Activated B cell treated with CpG ODN at 0.5 μM for 24 hours (primary cell): ENCODE results near the gene BBIP1. TPM values are rescaled to one million over a fixed set of nuclear protein-coding genes. Genes with fewer than 3 reads are reported as not detected.

Source experiments
- ATAC-seq: fragments of 200-7000 bp; cut with Tn5 transposase; one replicate; pipeline ENCODE4 v1.10.0; 2021; ENCODE audit warnings: low read depth, mild to moderate bottlenecking, moderate library complexity
- CTCF ChIA-PET: fragments of 350-600 bp; sonication (Branson Sonifier 250); formaldehyde crosslinking; loops from one replicate; lab custom pipeline; 2021; ENCODE audit warnings: antibody characterized with exemption; lab: Charles Lee
- POLR2A ChIA-PET: fragments of 350-600 bp; sonication (Branson Sonifier 250); formaldehyde crosslinking; loops from one replicate; lab custom pipeline; 2021; ENCODE audit warnings: antibody characterized with exemption; lab: Charles Lee
- DNase-seq: peaks from one replicate; pipeline ENCODE4 v3.0.0; 2022
- H3K27ac Mint-ChIP-seq: one replicate; pipeline ENCODE4 v1.8.0; 2020; ENCODE audit warnings: mixed read lengths
- H3K27me3 Mint-ChIP-seq: one replicate; pipeline ENCODE4 v1.8.0; 2021; ENCODE audit warnings: mixed read lengths
- H3K36me3 Mint-ChIP-seq: one replicate; pipeline ENCODE4 v1.8.0; 2021; ENCODE audit warnings: low read depth, mixed read lengths
- H3K4me1 Mint-ChIP-seq: one replicate; pipeline ENCODE4 v1.8.0; 2021; ENCODE audit warnings: mixed read lengths
- H3K4me3 Mint-ChIP-seq: one replicate; pipeline ENCODE4 v1.8.0; 2020; ENCODE audit warnings: mild to moderate bottlenecking, mixed read lengths
- H3K9me3 Mint-ChIP-seq: one replicate; pipeline ENCODE4 v1.8.0; 2020; ENCODE audit warnings: mixed read lengths
- intact Hi-C: fragments of 100-400 bp; cut with micrococcal nuclease; formaldehyde crosslinking; loops from one replicate; pipeline ENCODE4 v1.15.1; 2024
- total RNA-seq: library from RNA; stranded (reverse); gene quantifications from 2 replicates; pipeline ENCODE4 v1.2.3, GENCODE V29; 2022
- TF ChIP-seq, protein P1 (sequence below): fragments of 200-600 bp; IDR thresholded peaks from one replicate; pipeline ENCODE4 v1.8.0; 2022; ENCODE audit warnings: antibody characterized with exemption, mild to moderate bottlenecking

Gene BBIP1
- total RNA-seq, 1 donor from 2014 or later = 29.0 TPM

DNA sequence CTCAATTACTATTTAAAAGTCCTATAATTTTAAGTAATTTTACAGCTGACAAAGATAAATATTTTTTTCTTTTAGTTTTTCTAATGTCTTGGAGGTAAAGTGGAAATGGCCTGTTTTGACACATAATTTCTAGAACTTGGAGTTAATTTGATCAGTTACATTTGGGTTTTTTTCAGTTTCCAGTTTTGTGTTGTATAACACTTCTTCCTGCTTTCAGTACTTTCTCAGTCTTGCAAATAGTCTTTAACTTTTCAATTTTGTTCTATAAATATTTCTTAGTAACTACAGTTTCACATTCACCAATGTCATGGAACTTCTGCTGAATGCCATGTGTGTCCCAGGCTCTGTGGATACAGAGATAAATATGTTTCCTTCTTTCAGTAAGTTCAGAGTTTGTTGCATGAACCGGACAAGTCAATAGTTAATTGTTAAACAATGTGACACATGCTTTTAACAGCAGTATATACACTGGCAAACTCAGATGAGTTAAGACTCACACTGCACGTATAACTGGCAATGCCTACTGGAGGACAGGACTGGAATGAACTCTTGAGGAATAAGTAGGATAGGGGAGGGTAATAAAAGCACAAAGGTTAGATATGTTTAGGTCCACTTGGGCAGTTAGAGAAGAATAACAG is 5.0 kb upstream of the BBIP1 start:
- DNase-seq = no peak
- POLR2A ChIA-PET = interaction anchor here (0.6 kb wide), 1 partner anchor 806 kb away, joined by 10 read pairs; no protein-coding TSS in a partner anchor
- peaks cover 61% of the 10 kb centered on the region for H3K4me1 Mint-ChIP-seq
- ATAC-seq = no peak
- H3K9me3 Mint-ChIP-seq = no peaks in the 10 kb centered on the region
- peak overlapping the region; percentile 9 for H3K27ac Mint-ChIP-seq
- H3K27me3 Mint-ChIP-seq = no peaks in the 10 kb centered on the region
- intact Hi-C loops = loop anchor here (1.0 to 5.0 kb wide), 5 partner anchors 10 to 78 kb away; no protein-coding TSS in a partner anchor
- peak overlapping the region; percentile 24 for H3K4me3 Mint-ChIP-seq
- peaks cover 12% of the 10 kb centered on the region for H3K36me3 Mint-ChIP-seq
- CTCF ChIA-PET = no interaction called here
- TF ChIP-seq, protein P1, sequence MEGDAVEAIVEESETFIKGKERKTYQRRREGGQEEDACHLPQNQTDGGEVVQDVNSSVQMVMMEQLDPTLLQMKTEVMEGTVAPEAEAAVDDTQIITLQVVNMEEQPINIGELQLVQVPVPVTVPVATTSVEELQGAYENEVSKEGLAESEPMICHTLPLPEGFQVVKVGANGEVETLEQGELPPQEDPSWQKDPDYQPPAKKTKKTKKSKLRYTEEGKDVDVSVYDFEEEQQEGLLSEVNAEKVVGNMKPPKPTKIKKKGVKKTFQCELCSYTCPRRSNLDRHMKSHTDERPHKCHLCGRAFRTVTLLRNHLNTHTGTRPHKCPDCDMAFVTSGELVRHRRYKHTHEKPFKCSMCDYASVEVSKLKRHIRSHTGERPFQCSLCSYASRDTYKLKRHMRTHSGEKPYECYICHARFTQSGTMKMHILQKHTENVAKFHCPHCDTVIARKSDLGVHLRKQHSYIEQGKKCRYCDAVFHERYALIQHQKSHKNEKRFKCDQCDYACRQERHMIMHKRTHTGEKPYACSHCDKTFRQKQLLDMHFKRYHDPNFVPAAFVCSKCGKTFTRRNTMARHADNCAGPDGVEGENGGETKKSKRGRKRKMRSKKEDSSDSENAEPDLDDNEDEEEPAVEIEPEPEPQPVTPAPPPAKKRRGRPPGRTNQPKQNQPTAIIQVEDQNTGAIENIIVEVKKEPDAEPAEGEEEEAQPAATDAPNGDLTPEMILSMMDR = no peak

DNA sequence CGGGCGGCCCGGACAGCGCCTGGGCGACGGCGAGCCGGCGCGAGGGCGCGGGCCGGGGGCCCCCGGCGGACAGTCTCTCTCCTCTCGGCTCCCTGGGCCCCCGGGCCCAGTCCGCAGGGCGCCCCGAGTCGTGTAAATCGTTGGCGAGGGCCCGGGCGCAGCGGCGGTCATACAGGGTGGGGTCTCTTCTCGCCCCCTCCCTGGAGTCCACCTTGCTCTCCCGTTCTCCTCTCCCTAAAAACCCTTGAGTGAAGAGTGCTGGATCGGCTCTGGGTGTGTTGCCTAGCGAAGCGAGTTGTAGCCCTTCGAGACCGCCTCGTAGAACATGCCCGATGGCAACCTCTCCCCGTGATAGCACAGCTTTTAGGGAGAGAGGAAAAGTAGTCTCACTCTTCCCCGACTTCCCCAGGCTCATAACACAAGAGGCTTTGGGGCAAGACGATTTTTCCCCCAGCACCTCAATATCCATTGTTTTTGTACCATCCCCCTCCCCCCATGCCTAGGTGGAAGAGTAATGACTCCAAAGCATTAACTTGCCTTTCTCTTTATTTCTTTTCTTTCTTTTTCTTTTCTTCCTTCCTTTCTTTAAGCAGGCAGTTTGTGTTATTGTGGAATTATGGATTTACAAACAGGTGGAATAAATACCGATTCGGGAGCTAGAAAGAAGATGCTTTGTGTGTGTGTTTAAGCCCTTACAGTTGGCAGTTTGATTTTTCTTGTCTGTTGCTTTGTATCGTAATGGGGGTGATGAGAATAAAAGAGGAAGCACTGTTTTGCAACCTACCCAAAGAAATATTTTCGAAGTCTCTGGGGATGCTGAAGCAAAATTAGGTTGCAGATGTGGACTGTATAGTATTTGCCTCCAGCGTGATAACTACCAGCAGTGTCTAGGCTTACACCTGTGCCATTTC is 1.2 kb upstream of the BBIP1 start:
- ATAC-seq = peak; percentile 25
- intact Hi-C loops = loop anchor here (1.0 to 5.0 kb wide), 17 partner anchors 9 to 997 kb away; partner anchors contain the start of genes DUSP5, SMC3 and XPNPEP1
- DNase-seq = no peak
- H3K4me3 Mint-ChIP-seq = peak overlapping the region; percentile 95
- H3K27me3 Mint-ChIP-seq = no peaks in the 10 kb centered on the region
- H3K36me3 Mint-ChIP-seq = peaks cover 29% of the 10 kb centered on the region
- H3K27ac Mint-ChIP-seq = peak overlapping the region; percentile 95
- POLR2A ChIA-PET = interaction anchor here (0.6 to 2.9 kb wide), 8 partner anchors 10 to 78 kb away, joined by 3 to 27 read pairs (median 4); partner anchors contain the start of gene PDCD4
- TF ChIP-seq, protein P1 = no peak
- CTCF ChIA-PET = no interaction called here
- peaks cover 54% of the 10 kb centered on the region for H3K4me1 Mint-ChIP-seq
- no peaks in the 10 kb centered on the region for H3K9me3 Mint-ChIP-seq

DNA sequence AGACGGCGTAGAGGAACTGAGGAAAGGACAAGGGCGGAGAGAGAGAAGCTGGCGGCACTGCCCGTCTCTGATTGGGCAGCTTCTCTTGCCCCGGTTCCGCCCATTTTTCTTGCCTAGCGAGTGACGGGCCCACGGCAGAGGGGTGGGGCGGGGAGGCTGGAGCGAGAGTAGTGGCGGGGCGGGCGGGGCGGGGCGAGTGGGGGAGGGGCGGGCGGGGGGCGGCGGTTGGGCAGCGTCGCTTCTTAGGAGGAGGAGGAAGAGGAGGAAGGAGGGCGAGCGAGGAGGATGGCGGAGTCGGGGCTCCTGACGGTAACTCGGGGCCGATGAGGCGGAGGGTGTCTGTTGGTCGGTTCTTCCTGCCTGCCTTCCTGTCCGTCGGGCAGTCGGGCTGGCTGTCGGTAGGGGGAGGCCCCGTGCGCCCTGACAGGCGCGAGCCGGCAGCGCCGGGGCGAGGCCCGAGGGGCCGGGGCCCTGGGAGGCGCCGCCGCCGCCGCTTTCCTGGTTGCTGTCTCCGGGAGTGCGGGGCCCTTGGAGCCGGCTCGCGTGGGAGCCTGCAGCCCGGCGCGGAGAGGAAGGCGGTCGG is 460 bp upstream of the BBIP1 start, which contains the start of gene SHOC2:
Gene SHOC2, plus strand, starts transcription at position 256 of the 583 bp plus-strand sequence. CDS start 44,755 bp downstream, outside the sequence.
- intact Hi-C loops = loop anchor here (1.0 to 2.0 kb wide), 9 partner anchors 47 to 997 kb away; partner anchors contain the start of genes DUSP5, SMC3 and XPNPEP1
- H3K4me1 Mint-ChIP-seq = peaks cover 56% of the 10 kb centered on the region
- POLR2A ChIA-PET = interaction anchor here (0.6 to 2.9 kb wide), 36 partner anchors 9 to 1528 kb away, joined by 3 to 27 read pairs (median 5); partner anchors contain the start of genes PDCD4, SMNDC1, VTI1A and ZDHHC6

DNA sequence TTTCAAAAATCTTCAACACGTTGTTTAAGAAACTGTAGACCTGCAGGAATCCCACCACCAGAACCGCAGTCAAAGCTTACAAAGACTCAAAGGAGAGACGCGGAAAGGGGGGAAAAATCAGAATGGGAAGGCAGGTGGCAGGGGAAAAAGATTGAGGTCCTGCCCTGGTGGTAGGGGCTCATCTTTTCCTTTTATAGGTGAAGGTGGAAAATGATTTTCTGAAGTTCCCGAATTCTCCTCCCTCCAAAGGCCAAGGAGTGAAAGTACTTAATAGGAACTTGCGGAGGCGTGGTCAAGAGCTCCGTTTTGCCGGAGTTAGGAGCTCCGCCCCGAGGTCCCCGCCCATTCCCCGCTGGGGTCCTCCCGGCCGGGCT is 724 bp downstream of the BBIP1 start:
- H3K4me3 Mint-ChIP-seq = peak overlapping the region; percentile 99
- peaks cover 25% of the 10 kb centered on the region for H3K36me3 Mint-ChIP-seq
- intact Hi-C loops = loop anchor here (1.0 to 2.0 kb wide), 6 partner anchors 115 to 995 kb away; partner anchors contain the start of genes DUSP5, SMC3 and XPNPEP1
- ChIA-PET POLR2A (interaction anchor here (0.6 to 2.9 kb wide), 17 partner anchors 10 to 613 kb away, joined by 3 to 27 read pairs (median 5); partner anchors contain the start of genes PDCD4 and SMNDC1), CTCF (interaction anchor here (0.6 to 1.5 kb wide), 3 partner anchors 27 to 793 kb away, joined by 3 to 5 read pairs (median 3); no protein-coding TSS in a partner anchor)
- no peak for DNase-seq
- ATAC-seq = no peak
- H3K4me1 Mint-ChIP-seq = peaks cover 45% of the 10 kb centered on the region
- TF ChIP-seq, protein P1 = no peak
- H3K27me3 Mint-ChIP-seq = no peaks in the 10 kb centered on the region
- no peaks in the 10 kb centered on the region for H3K9me3 Mint-ChIP-seq
- peak overlapping the region; percentile 99 for H3K27ac Mint-ChIP-seq

More for the DNA sequence above, 460 bp upstream of the BBIP1 start, which contains the start of gene SHOC2:
- H3K27me3 Mint-ChIP-seq = no peaks in the 10 kb centered on the region
- ATAC-seq = peak; percentile 23
- CTCF ChIA-PET = interaction anchor here (1.5 kb wide), 1 partner anchor 115 kb away, joined by 5 read pairs; no protein-coding TSS in a partner anchor
- H3K9me3 Mint-ChIP-seq = no peaks in the 10 kb centered on the region
- TF ChIP-seq, protein P1 = no peak
- DNase-seq = peak; percentile 86
- H3K36me3 Mint-ChIP-seq = peaks cover 29% of the 10 kb centered on the region
- peak within 1 kb of the TSS; percentile 99 for H3K4me3 Mint-ChIP-seq
- H3K27ac Mint-ChIP-seq = peak within 1 kb of the TSS; percentile 99
